Naive thymus-derived CD4-positive, alpha-beta T cell (primary cell): ENCODE results near the gene ASAP3. TPM values are rescaled to one million over a fixed set of nuclear protein-coding genes. Genes with fewer than 3 reads are reported as not detected.

Source experiments
- ATAC-seq: fragments of 150-1000 bp; cut with Tn5 transposase; 2 replicates; pipeline ENCODE4 v1.10.0; 2021; ENCODE audit warnings: mild to moderate bottlenecking, moderate library complexity
- CTCF ChIA-PET: fragments of 350-600 bp; sonication (Branson Sonifier 250); formaldehyde crosslinking; loops from one replicate; lab custom pipeline; 2021; ENCODE audit warnings: antibody characterized with exemption; lab: Charles Lee
- POLR2A ChIA-PET: fragments of 350-600 bp; sonication (Branson Sonifier 250); formaldehyde crosslinking; loops from one replicate; lab custom pipeline; 2021; ENCODE audit warnings: antibody characterized with exemption, inconsistent platforms; lab: Charles Lee
- DNase-seq, 9 donors: peaks; one replicate each; pipeline versions ENCODE4 v3.0.0 to v3.0.0-alpha.2; 2020 to 2022; ENCODE audit warnings: mixed read lengths in 1 of 9
- H3K27ac ChIP-seq: one replicate; pipeline ENCODE4 v1.7.0; 2013; ENCODE audit warnings: mild to moderate bottlenecking, low read depth, low read length, moderate library complexity
- H3K27me3 ChIP-seq, 2 donors: one replicate each; pipeline ENCODE4 v1.7.0; 2013; ENCODE audit warnings: low read length in 2 of 2, mild to moderate bottlenecking in 2 of 2, moderate library complexity in 2 of 2; ENCODE audit not compliant: control insufficient read depth in 2 of 2, insufficient read depth in 2 of 2
- H3K36me3 ChIP-seq, 3 experiments: 1 replicate in 2 of 3; 2 replicates in 1 of 3; pipeline ENCODE4 v1.7.0; 2013; ENCODE audit warnings: low read length in 3 of 3, mild to moderate bottlenecking in 3 of 3, moderate library complexity in 1 of 3; ENCODE audit not compliant: insufficient read depth in 3 of 3, control insufficient read depth in 2 of 3
- H3K4me1 ChIP-seq, 2 donors: one replicate each; pipeline ENCODE4 v1.7.0; 2013; ENCODE audit warnings: low read length in 2 of 2, mild to moderate bottlenecking in 2 of 2, moderate library complexity in 1 of 2; ENCODE audit not compliant: control insufficient read depth in 2 of 2, insufficient read depth in 2 of 2
- H3K4me3 ChIP-seq: 2 replicates; pipeline ENCODE4 v1.7.0; 2013; ENCODE audit warnings: mild to moderate bottlenecking, low read length
- H3K9me3 ChIP-seq, 3 experiments: 1 replicate in 2 of 3; 2 replicates in 1 of 3; pipeline ENCODE4 v1.7.0; 2013; ENCODE audit warnings: low read length in 3 of 3; ENCODE audit not compliant: control insufficient read depth in 2 of 3
- H3K27ac Mint-ChIP-seq, 9 donors: one replicate each; pipeline ENCODE4 v1.8.0; 2020 to 2022; ENCODE audit warnings: mixed read lengths in 9 of 9, mild to moderate bottlenecking in 8 of 9, moderate library complexity in 5 of 9, inconsistent platforms in 2 of 9
- H3K27me3 Mint-ChIP-seq, 5 donors: one replicate each; pipeline ENCODE4 v1.8.0; 2021 to 2022; ENCODE audit warnings: mixed read lengths in 5 of 5, mild to moderate bottlenecking in 1 of 5
- H3K36me3 Mint-ChIP-seq, 5 donors: one replicate each; pipeline ENCODE4 v1.8.0; 2020 to 2022; ENCODE audit warnings: mixed read lengths in 5 of 5, mild to moderate bottlenecking in 3 of 5, inconsistent platforms in 1 of 5
- H3K4me1 Mint-ChIP-seq, 7 donors: one replicate each; pipeline ENCODE4 v1.8.0; 2020 to 2022; ENCODE audit warnings: mixed read lengths in 7 of 7, mild to moderate bottlenecking in 3 of 7, inconsistent platforms in 1 of 7
- H3K4me3 Mint-ChIP-seq, 10 donors: one replicate each; pipeline ENCODE4 v1.8.0; 2020 to 2022; ENCODE audit warnings: mild to moderate bottlenecking in 10 of 10, mixed read lengths in 10 of 10, moderate library complexity in 6 of 10, inconsistent platforms in 2 of 10
- H3K9me3 Mint-ChIP-seq, 11 donors: one replicate each; pipeline ENCODE4 v1.8.0; 2020 to 2022; ENCODE audit warnings: mixed read lengths in 11 of 11, mild to moderate bottlenecking in 4 of 11, inconsistent platforms in 1 of 11, moderate library complexity in 1 of 11
- intact Hi-C, 2 donors: fragments of 100-400 bp; cut with micrococcal nuclease; formaldehyde crosslinking; loops; one replicate each; pipeline ENCODE4 v1.15.1; 2023
- polyA plus RNA-seq, 2 donors: library from polyadenylated mRNA; unstranded; fragments of 300-500 nt; fragmentation: Illumina TruSeq; gene quantifications; one replicate each; pipeline ENCODE4 v1.2.3, GENCODE V29; 2021
- total RNA-seq, 6 experiments: library from RNA in 5 of 6; stranded (reverse) in 5 of 6; gene quantifications; 1 replicate in 5 of 6; 2 replicates in 1 of 6; pipeline ENCODE4 v1.2.3 and lab custom pipeline; 2021 to 2026

The ASAP3 gene
- total and polyA plus RNA-seq, 7 experiments from 2014 or later: 0.12 to 8.8 (median 1.5) TPM

DNA sequence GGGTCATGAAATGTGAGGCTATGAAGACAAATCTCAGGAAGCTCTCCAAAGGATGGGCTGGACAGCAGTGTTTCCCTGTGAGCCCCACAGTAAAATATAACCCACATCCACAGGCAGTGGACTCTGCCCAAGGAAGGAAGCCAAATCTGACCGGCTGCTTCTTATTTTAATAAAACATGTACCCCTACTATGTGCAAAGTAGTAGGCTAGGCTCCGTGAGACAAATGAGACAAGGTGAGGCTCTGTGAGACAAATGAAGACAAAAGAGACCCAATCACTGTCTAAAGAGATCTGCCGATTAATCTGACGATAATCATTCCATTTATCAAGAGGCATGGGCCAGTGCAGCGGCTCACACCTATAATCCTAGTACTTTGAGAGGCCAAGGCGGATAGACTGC lies 2.1 kb downstream of the ASAP3 start:
- H3K27me3 ChIP-seq: no peaks in the 10 kb centered on the region
- ChIA-PET POLR2A (no interaction called here), CTCF (interaction anchor here (1.3 kb wide), 1 partner anchor 155 kb away, joined by 6 read pairs; no protein-coding TSS in a partner anchor)
- no peaks in the 10 kb centered on the region for H3K9me3 ChIP-seq
- no peak overlapping the region for H3K4me3 ChIP-seq
- peaks cover 13% of the 10 kb centered on the region in 2 donors for H3K4me1 ChIP-seq
- DNase-seq (no peak), ATAC-seq (no peak)
- intact Hi-C loops: loop anchor here in 1 of 2 donors (5.0 kb wide), 1 partner anchor 155 kb away; no protein-coding TSS in a partner anchor
- H3K27ac ChIP-seq: no peak overlapping the region
- H3K36me3 ChIP-seq: no peaks in the 10 kb centered on the region
- H3K9me3 Mint-ChIP-seq: peaks cover 0 to 2% (median 0%) of the 10 kb centered on the region in 11 donors
- no peak overlapping the region for H3K27ac Mint-ChIP-seq
- no peaks in the 10 kb centered on the region for H3K36me3 Mint-ChIP-seq
- peaks cover 12 to 20% (median 15%) of the 10 kb centered on the region in 7 donors for H3K4me1 Mint-ChIP-seq
- peaks cover 0 to 71% (median 13%) of the 10 kb centered on the region in 5 donors for H3K27me3 Mint-ChIP-seq
- peak overlapping the region in 5 of 10 donors; percentile 24 to 92 (median 62) for H3K4me3 Mint-ChIP-seq

- no peaks in the 10 kb centered on the region for H3K36me3 ChIP-seq
- no peak for ATAC-seq
- peaks cover 13% of the 10 kb centered on the region in 2 donors for H3K4me1 ChIP-seq
- ChIA-PET CTCF (interaction anchor here (0.5 to 1.3 kb wide), 2 partner anchors 22 to 156 kb away, joined by 6 read pairs; no protein-coding TSS in a partner anchor), POLR2A (interaction anchor here (0.5 to 0.6 kb wide), 2 partner anchors 141 to 154 kb away, joined by 3 read pairs; no protein-coding TSS in a partner anchor)
- Mint-ChIP-seq H3K9me3 (peaks cover 0 to 2% (median 0%) of the 10 kb centered on the region in 11 donors), H3K36me3 (no peaks in the 10 kb centered on the region), H3K27ac (no peak overlapping the region), H3K4me3 (no peak overlapping the region), H3K4me1 (peaks cover 12 to 20% (median 15%) of the 10 kb centered on the region in 7 donors), H3K27me3 (peaks cover 0 to 68% (median 18%) of the 10 kb centered on the region in 5 donors)
- no peaks in the 10 kb centered on the region for H3K27me3 ChIP-seq
- no peak overlapping the region for H3K27ac ChIP-seq
- DNase-seq: no peak
- H3K4me3 ChIP-seq: no peak overlapping the region
- intact Hi-C loops: loop anchor here in 1 of 2 donors (5.0 kb wide), 1 partner anchor 156 kb away; no protein-coding TSS in a partner anchor
- H3K9me3 ChIP-seq: no peaks in the 10 kb centered on the region
These were observed 2.9 kb downstream of the ASAP3 start for GRCh38 chr1:23481026-23481597.

DNA sequence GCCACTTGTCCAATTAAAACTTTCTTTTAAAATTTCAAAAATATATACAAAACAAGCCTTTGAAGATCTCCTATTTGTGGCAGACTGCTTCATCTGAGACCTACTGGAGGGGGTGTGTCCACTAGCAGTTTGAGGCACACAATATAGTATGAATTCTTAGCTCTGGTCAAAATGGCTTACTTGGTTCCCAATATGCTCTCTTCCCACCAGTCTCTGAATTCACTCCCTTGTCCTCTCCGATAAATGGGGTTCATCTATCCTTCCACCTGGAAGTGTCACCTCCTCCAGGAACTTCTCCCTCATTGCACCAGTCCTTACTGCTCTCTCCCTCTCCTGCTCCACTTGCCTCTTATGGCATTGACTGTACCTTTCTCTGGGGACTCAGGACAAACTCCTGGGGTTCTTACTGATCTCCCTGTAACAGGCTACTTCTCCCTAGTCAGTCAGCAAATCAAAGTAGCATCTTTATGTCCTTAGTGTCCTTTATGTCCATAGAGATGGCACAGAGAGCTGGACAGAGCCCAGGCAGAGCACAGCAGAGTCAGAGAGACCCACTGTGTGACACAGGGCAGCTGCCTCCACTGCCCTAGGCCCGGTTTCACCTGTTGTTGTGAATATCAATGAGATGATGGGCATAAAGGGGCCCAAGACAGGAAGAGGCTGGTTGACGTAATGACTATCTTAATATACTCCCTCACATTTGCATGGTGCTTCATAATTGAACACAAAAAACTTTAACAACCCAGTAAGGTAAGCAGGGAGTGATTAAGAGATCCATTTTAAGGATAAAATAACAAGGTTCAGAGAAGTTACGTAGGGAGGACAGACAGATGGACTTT lies 3.6 kb downstream of the ASAP3 start:
- intact Hi-C loops: loop anchor here in 1 of 2 donors (5.0 kb wide), 1 partner anchor 157 kb away; no protein-coding TSS in a partner anchor

GRCh38 chr1:23479666-23479941 lies 4.4 kb downstream of the ASAP3 start:
- Histone ChIP-seq H3K4me1 (peaks cover 8% of the 10 kb centered on the region in 2 donors), H3K27me3 (no peaks in the 10 kb centered on the region), H3K9me3 (no peaks in the 10 kb centered on the region), H3K36me3 (no peaks in the 10 kb centered on the region), H3K4me3 (no peak overlapping the region), H3K27ac (no peak overlapping the region)
- ATAC-seq: no peak
- ChIA-PET POLR2A (no interaction called here), CTCF (no interaction called here)
- Mint-ChIP-seq H3K4me1 (peaks cover 8 to 19% (median 10%) of the 10 kb centered on the region in 7 donors), H3K27me3 (peaks cover 0 to 53% (median 18%) of the 10 kb centered on the region in 5 donors), H3K9me3 (peaks cover 0 to 2% (median 0%) of the 10 kb centered on the region in 11 donors), H3K36me3 (no peaks in the 10 kb centered on the region), H3K4me3 (no peak overlapping the region), H3K27ac (no peak overlapping the region)
- intact Hi-C loops: no loop called here
- no peak for DNase-seq

More for the DNA sequence above, 3.6 kb downstream of the ASAP3 start:
- H3K4me3 ChIP-seq: no peak overlapping the region
- H3K27me3 Mint-ChIP-seq: peaks cover 0 to 61% (median 18%) of the 10 kb centered on the region in 5 donors
- no peaks in the 10 kb centered on the region for H3K9me3 ChIP-seq
- H3K27me3 ChIP-seq: no peaks in the 10 kb centered on the region
- CTCF ChIA-PET: interaction anchor here (0.5 kb wide), 1 partner anchor 22 kb away, joined by 6 read pairs; no protein-coding TSS in a partner anchor
- ATAC-seq (no peak), DNase-seq (no peak)
- POLR2A ChIA-PET: no interaction called here
- peaks cover 12 to 20% (median 15%) of the 10 kb centered on the region in 7 donors for H3K4me1 Mint-ChIP-seq
- H3K27ac ChIP-seq: no peak overlapping the region
- H3K36me3 ChIP-seq: no peaks in the 10 kb centered on the region
- peaks cover 13% of the 10 kb centered on the region in 2 donors for H3K4me1 ChIP-seq
- H3K27ac Mint-ChIP-seq: no peak overlapping the region
- no peak overlapping the region for H3K4me3 Mint-ChIP-seq
- no peaks in the 10 kb centered on the region for H3K36me3 Mint-ChIP-seq
- peaks cover 0 to 2% (median 0%) of the 10 kb centered on the region in 11 donors for H3K9me3 Mint-ChIP-seq

GRCh38 chr1:23478896-23479665 lies 4.9 kb downstream of the ASAP3 start:
- Histone ChIP-seq H3K4me3 (no peak overlapping the region), H3K27ac (no peak overlapping the region), H3K9me3 (no peaks in the 10 kb centered on the region), H3K27me3 (no peaks in the 10 kb centered on the region), H3K36me3 (no peaks in the 10 kb centered on the region), H3K4me1 (peaks cover 8% of the 10 kb centered on the region in 2 donors)
- ATAC-seq: no peak
- Mint-ChIP-seq H3K36me3 (no peaks in the 10 kb centered on the region), H3K27ac (no peak overlapping the region), H3K4me3 (no peak overlapping the region), H3K9me3 (no peaks in the 10 kb centered on the region), H3K27me3 (peaks cover 0 to 50% (median 18%) of the 10 kb centered on the region in 5 donors), H3K4me1 (peaks cover 7 to 19% (median 8%) of the 10 kb centered on the region in 7 donors)
- ChIA-PET CTCF (no interaction called here), POLR2A (no interaction called here)
- DNase-seq: no peak
- intact Hi-C loops: no loop called here

GRCh38 chr1:23477359-23478144 lies 6.4 kb downstream of the ASAP3 start:
- Histone ChIP-seq H3K4me3 (no peak overlapping the region), H3K36me3 (no peaks in the 10 kb centered on the region), H3K9me3 (no peaks in the 10 kb centered on the region), H3K27ac (no peak overlapping the region), H3K27me3 (no peaks in the 10 kb centered on the region), H3K4me1 (no peaks in the 10 kb centered on the region)
- H3K27ac Mint-ChIP-seq: no peak overlapping the region
- POLR2A ChIA-PET: no interaction called here
- H3K9me3 Mint-ChIP-seq: no peaks in the 10 kb centered on the region
- intact Hi-C loops: no loop called here
- CTCF ChIA-PET: no interaction called here
- H3K4me3 Mint-ChIP-seq: no peak overlapping the region
- DNase-seq (no peak), ATAC-seq (no peak)
- peaks cover 0 to 39% (median 12%) of the 10 kb centered on the region in 5 donors for H3K27me3 Mint-ChIP-seq
- H3K4me1 Mint-ChIP-seq: peaks cover 0 to 13% (median 0%) of the 10 kb centered on the region in 7 donors
- no peaks in the 10 kb centered on the region for H3K36me3 Mint-ChIP-seq
